ENCODE measurements around the gene RAB5IF.
"Not testable (repeated sequence)": the region's sequence is repeated elsewhere in the genome, so short reads cannot be mapped to it uniquely, and the experiment has no call there.

The RAB5IF gene

DNA sequence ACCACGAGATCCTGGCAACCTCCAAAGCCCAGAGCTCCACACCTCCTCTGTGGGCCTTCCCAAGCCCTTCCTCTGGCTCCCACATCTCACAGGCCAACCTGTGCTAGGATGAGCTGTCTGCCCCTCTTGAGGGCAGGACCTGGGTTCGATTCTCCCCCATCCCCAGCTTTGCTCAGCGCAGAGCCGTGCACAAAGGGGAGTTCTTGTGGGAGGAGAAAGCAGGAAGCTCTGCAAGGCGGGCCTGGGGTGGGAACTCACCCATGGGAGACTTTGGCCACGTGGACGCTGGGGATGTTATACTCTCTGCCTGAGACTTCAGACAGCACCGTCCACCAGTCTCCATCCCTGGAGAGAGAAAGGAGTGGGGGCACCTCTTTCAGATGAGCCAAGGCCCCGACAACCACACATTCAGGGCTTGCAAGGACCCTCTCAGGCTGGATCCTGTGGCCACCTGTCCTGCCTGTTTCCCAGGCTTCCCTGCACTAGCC is 27.8 kb downstream of the RAB5IF start:
- Histone ChIP-seq H3K27ac (no peak overlapping the region), H3K27me3 (replicated peaks) (no peaks in the 10 kb centered on the region), H3K4me3 (ENCODE audit: low read depth, low read length) (no peak overlapping the region), H3K36me3 (replicated peaks) (no peaks in the 10 kb centered on the region)
- in situ Hi-C loops (cut with HindIII; ENCODE audit: low pct_ligation_motif_present, low sequenced_read_pairs) = no loop called here
- TF ChIP-seq CTCF (IDR thresholded peaks at IDR 0.05; ENCODE audit: low read depth, low read length, missing control alignments) = no peak
- DNase-seq = no peak

- no peak for DNase-seq
- TF ChIP-seq CTCF (IDR thresholded peaks at IDR 0.05; ENCODE audit: low read depth, low read length, missing control alignments) = no peak
- Histone ChIP-seq H3K4me3 (ENCODE audit: low read depth, low read length) (no peak overlapping the region), H3K27ac (no peak overlapping the region), H3K27me3 (replicated peaks) (no peaks in the 10 kb centered on the region), H3K36me3 (replicated peaks) (no peaks in the 10 kb centered on the region)
- in situ Hi-C loops (cut with HindIII; ENCODE audit: low pct_ligation_motif_present, low sequenced_read_pairs) = no loop called here
These were observed 28.8 kb downstream of the RAB5IF start for GRCh38 chr20:36634342-36634741.

- H3K27ac ChIP-seq; DNase-seq; H3K27me3 ChIP-seq (replicated peaks); H3K4me3 ChIP-seq (ENCODE audit: low read depth, low read length); H3K36me3 ChIP-seq (replicated peaks); in situ Hi-C loops (cut with HindIII; ENCODE audit: low pct_ligation_motif_present, low sequenced_read_pairs): not testable (repeated sequence)
These were observed 33.4 kb downstream of the RAB5IF start for GRCh38 chr20:36638876-36639400.

GRCh38 chr20:36641506-36641843 is 35.9 kb downstream of the RAB5IF start:
- no peaks in the 10 kb centered on the region for H3K27me3 ChIP-seq (replicated peaks)
- H3K36me3 ChIP-seq (replicated peaks) = no peaks in the 10 kb centered on the region
- H3K27ac ChIP-seq = no peak overlapping the region
- H3K4me3 ChIP-seq (ENCODE audit: low read depth, low read length) = no peak overlapping the region
- in situ Hi-C loops (cut with HindIII; ENCODE audit: low pct_ligation_motif_present, low sequenced_read_pairs) = no loop called here
- no peak for TF ChIP-seq CTCF (IDR thresholded peaks at IDR 0.05; ENCODE audit: low read depth, low read length, missing control alignments)
- DNase-seq = no peak

DNA sequence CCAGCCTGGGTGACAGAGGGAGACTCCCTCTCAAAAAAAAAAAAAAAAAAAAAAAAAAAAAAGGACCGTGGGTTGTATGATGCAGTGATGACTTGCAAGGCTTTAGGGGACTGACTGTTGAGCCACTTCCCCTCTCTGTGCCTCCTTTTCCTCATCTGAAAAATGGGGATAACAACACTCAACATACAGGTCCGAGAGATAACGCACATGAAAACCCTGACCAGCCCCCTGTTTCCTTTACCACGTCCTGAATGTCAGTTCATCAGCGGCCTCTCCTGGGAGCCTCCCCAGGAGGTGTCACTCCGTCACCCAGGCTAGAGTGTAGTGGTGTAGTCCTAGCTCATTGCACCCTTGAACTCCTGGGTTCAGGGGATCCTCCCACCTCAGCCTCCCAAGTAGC is 36.6 kb downstream of the RAB5IF start:
- H3K27ac ChIP-seq = no peak overlapping the region
- H3K4me3 ChIP-seq (ENCODE audit: low read depth, low read length) = no peak overlapping the region
- H3K36me3 ChIP-seq (replicated peaks) = no peaks in the 10 kb centered on the region
- no peak for DNase-seq
- no peak for TF ChIP-seq CTCF (IDR thresholded peaks at IDR 0.05; ENCODE audit: low read depth, low read length, missing control alignments)
- H3K27me3 ChIP-seq (replicated peaks) = no peaks in the 10 kb centered on the region
- in situ Hi-C loops (cut with HindIII; ENCODE audit: low pct_ligation_motif_present, low sequenced_read_pairs) = no loop called here

GRCh38 chr20:36644032-36644705 is 38.6 kb downstream of the RAB5IF start:
- TF ChIP-seq CTCF (IDR thresholded peaks at IDR 0.05; ENCODE audit: low read depth, low read length, missing control alignments) = no peak
- H3K27me3 ChIP-seq (replicated peaks) = no peaks in the 10 kb centered on the region
- DNase-seq = no peak
- in situ Hi-C loops (cut with HindIII; ENCODE audit: low pct_ligation_motif_present, low sequenced_read_pairs) = no loop called here
- H3K36me3 ChIP-seq (replicated peaks) = no peaks in the 10 kb centered on the region
- H3K4me3 ChIP-seq (ENCODE audit: low read depth, low read length) = no peak overlapping the region
- no peak overlapping the region for H3K27ac ChIP-seq
